GM20431 (cell line): ENCODE results near the gene SIGLEC1.

ENCODE experiments used
- in situ Hi-C: fragments of 300-500 bp; cut with MseI, MboI; formaldehyde crosslinking; loops from one replicate; pipeline ENCODE4 v1.15.0; 2020; ENCODE audit warnings: low sequenced_read_pairs; ENCODE audit not compliant: unreplicated experiment

SIGLEC1 gene

GRCh38 chr20:3712279-3712873, at the start of gene SIGLEC1:
SIGLEC1 (minus strand) TSS chr20:3712600; CDS start chr20:3707128, 5,472 bp downstream.
- in situ Hi-C loops = no loop called here

GRCh38 chr20:3760655-3761348, 48.4 kb upstream of the SIGLEC1 start:
- in situ Hi-C loops = no loop called here

DNA sequence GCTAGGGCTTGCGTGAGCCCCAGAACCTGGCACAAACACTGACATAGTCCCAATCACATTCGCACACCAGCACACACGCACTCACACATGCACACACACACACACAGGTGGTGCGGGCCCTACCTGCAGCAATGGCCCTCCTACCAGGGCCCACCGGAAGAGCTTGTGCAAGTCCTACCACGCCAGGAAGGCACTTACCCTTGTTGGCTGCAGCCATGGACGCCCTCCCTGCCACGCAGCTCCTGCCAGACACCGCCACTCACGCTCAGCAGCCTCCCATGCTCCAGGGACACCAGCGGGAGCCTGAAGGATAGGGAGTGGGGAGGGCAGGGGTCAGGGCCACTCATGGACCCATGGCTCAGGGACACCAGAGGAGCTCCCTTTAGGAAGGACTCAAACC, 47.5 kb upstream of the SIGLEC1 start:
- in situ Hi-C loops = no loop called here

DNA sequence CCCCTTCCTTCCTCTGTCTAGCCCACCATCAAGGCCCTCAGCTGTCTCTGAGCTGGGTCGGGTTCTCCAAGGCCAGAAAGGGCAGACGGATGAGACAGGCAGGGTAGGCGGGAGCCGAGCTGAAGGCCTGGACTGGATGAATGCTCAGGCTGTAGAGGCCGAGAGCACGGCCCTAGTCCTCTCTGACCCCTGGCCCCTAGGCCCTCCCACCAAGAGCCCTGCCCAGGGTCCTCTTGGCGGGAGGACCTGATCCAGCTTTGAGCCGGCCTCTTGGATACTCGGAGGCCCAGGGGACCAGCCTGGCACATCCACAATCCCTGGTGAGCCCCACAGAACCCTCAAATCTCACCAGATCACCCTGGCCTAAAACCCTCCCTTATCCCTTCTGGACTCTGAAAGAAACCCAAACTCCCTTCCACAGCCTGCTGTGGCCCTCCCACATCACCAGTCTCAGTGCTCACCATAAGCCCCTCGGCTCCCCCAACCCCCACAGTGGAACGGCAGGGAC, 47.0 kb upstream of the SIGLEC1 start:
- in situ Hi-C loops = no loop called here

DNA sequence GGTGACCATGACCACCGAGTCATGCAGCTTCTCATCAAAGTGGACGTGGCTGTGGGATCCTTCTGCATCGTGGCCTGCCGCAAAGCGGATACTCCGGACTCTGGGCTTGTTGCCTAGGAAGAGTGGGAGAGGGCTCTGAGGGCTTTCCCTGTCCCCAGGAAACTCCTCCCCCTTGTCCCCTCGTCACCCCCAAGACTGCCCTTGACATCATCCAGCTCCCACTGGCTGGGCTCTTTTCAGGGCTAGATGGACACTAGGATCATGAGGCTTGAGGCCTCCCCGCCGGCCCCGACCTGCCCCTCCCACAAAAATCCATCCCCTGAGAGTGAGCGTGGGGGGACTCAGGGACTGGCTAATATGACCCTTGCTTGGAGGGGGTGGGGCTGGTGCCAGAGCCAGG, 46.2 kb upstream of the SIGLEC1 start:
- in situ Hi-C loops = no loop called here

- in situ Hi-C loops = no loop called here
Observed at GRCh38 chr20:3757268-3757667, 44.9 kb upstream of the SIGLEC1 start.

- in situ Hi-C loops = no loop called here
Observed at GRCh38 chr20:3755814-3756480, 43.5 kb upstream of the SIGLEC1 start.

- in situ Hi-C loops = no loop called here
Observed at GRCh38 chr20:3755269-3755668, 42.9 kb upstream of the SIGLEC1 start.

GRCh38 chr20:3754276-3754630, 41.9 kb upstream of the SIGLEC1 start:
- in situ Hi-C loops = no loop called here

GRCh38 chr20:3753501-3754275, 41.3 kb upstream of the SIGLEC1 start:
- in situ Hi-C loops = no loop called here

GRCh38 chr20:3753098-3753497, 40.7 kb upstream of the SIGLEC1 start:
- in situ Hi-C loops = no loop called here

DNA sequence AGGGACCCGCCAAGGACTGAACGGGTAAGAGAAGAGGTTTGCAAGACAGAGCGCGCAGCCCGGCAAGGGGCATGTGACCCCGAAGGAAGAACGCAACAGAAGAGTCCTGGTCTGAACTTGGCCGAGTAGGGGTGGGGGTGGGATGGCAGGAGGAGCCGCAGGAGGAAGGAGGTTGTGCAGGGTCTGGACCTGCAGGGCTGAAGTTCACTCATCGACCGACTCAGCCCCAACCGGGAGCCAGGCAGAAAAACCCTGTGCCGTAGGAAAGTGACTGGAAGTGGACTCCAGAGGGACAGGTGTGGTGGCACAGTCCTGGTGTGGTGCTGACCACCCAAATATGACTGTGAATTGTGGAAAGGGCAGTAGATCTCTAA, 40.0 kb upstream of the SIGLEC1 start:
- in situ Hi-C loops = no loop called here

GRCh38 chr20:3751675-3752385, 39.4 kb upstream of the SIGLEC1 start:
- in situ Hi-C loops = no loop called here

DNA sequence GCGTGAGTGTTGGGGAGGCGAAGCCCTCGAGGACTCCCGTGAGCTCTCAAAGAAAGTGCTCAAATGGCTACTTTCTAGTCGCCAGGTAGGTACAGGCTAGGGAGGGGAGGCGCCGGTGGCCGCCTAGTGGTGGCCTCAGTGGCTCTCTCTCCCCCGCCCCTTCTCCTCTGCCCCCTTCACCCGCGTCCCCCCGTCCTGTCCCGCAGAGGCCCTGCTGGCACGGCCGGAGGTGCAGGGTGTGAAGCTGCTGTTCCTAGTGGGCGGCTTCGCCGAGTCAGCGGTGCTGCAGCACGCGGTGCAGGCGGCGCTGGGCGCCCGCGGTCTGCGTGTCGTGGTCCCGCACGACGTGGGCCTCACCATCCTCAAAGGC, 38.9 kb upstream of the SIGLEC1 start:
- in situ Hi-C loops = no loop called here

GRCh38 chr20:3749689-3750531, 37.5 kb upstream of the SIGLEC1 start:
- in situ Hi-C loops = no loop called here

DNA sequence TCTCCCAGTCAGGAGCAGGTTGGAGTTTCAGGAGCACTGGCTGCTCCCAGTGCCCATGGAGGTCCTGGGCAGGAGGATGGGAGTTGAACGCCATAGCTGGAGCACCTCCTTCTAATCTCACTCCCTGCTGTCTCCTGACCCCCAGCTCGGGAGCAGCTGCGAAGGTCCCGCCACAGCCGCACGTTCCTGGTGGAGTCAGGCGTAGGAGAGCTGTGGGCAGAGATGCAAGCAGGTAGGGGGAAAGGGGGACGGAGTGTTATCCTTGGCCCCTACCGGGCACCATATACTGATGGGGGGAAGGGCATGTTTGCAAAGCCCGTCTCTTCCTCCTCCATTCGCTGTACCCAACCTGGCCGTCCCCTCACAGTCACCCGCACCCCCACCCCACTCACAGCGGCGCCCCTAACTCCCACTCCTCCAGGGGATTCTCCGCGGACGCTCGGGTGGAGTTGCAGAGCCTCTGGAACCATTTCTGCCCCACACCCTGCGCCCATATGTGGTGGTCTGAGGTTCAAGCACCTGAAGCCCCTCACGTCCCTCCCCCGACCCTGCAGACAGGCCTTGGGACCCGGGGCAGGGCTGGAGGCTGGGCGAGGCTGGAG, 36.8 kb upstream of the SIGLEC1 start:
- in situ Hi-C loops = no loop called here

DNA sequence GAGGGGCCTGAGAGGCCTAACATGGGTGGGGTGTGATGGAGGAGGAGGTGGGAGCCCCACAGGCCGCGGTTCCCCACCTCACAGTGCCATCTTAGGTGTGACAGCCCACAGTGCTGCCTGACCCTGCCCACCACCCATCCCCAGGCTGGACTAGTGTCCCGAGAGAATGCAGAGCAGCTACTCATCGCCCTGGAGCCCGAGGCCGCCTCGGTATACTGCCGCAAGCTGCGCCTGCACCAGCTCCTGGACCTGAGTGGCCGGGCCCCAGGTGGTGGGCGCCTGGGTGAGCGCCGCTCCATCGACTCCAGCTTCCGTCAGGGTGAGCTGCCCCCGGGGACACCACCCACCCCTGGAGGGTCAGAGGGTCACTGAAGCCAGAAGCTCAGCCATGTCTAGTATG, 35.7 kb upstream of the SIGLEC1 start:
- in situ Hi-C loops = no loop called here

- in situ Hi-C loops = no loop called here
Observed at GRCh38 chr20:3747471-3747870, 35.1 kb upstream of the SIGLEC1 start.

- in situ Hi-C loops = no loop called here
Observed at GRCh38 chr20:3745686-3746173, 33.3 kb upstream of the SIGLEC1 start.
